ENCODE measurements around the gene C18orf63. TPM values are rescaled to one million over a fixed set of nuclear protein-coding genes. Genes with fewer than 3 reads are reported as not detected.

C18orf63 gene
- total RNA-seq, 5 donors from 2014 or later (not counting 1 experiment from before 2014, with no cell fraction given), result not detected

- Histone ChIP-seq H3K4me1 (ENCODE audit: control insufficient read depth in 1 of 2, extremely low read depth in 1 of 2, insufficient read depth in 2 of 2, low read length in 2 of 2) (peaks cover 19 to 20% of the 10 kb centered on the region in 2 experiments), H3K27ac (ENCODE audit: low read length) (no peak overlapping the region), H3K4me3 (ENCODE audit: control insufficient read depth in 1 of 2, extremely low read depth in 1 of 2, low read length in 1 of 2) (no peak overlapping the region), H3K36me3 (ENCODE audit: control insufficient read depth in 2 of 2, extremely low read depth in 1 of 2, insufficient read depth in 1 of 2, low read length in 1 of 2) (no peaks in the 10 kb centered on the region), H3K27me3 (replicated peaks in 1 of 2; ENCODE audit: control insufficient read depth in 2 of 2, extremely low read depth in 1 of 2, insufficient read depth in 2 of 2, low read length in 1 of 2) (peaks cover 0 to 7% of the 10 kb centered on the region in 2 experiments), H3K9me3 (no peaks in the 10 kb centered on the region)
- no peaks in the 10 kb centered on the region for H3K9me3 Mint-ChIP-seq
- DNase-seq, result no peak
- H3K36me3 Mint-ChIP-seq, result no peaks in the 10 kb centered on the region
- H3K4me3 Mint-ChIP-seq, result no peak overlapping the region
- peaks cover 24 to 33% (median 27%) of the 10 kb centered on the region in 3 donors for H3K4me1 Mint-ChIP-seq
- no peaks in the 10 kb centered on the region for H3K27me3 Mint-ChIP-seq
- no peak for ATAC-seq (replicated peaks in 1 of 4)
- POLR2A ChIA-PET, result no interaction called here
- 81% methylated on average over 15 of the region's 17 CpGs for WGBS (ENCODE audit: insufficient coverage)
- no peak overlapping the region for H3K27ac Mint-ChIP-seq
- CTCF ChIA-PET, result interaction anchor here in 1 of 2 donors (0.5 to 1.0 kb wide), 3 partner anchors 79 to 170 kb away, joined by 3 read pairs; no protein-coding TSS in a partner anchor
Observed at GRCh38 chr18:74381621-74382295, 66.1 kb downstream of the C18orf63 start.

GRCh38 chr18:74382481-74383017 is 66.9 kb downstream of the C18orf63 start:
- no peak overlapping the region for H3K4me3 ChIP-seq (ENCODE audit: control insufficient read depth in 1 of 2, extremely low read depth in 1 of 2, low read length in 1 of 2)
- H3K27ac Mint-ChIP-seq, result no peak overlapping the region
- peaks cover 19 to 37% (median 24%) of the 10 kb centered on the region in 3 donors for H3K4me1 Mint-ChIP-seq
- no peak for DNase-seq
- ChIA-PET POLR2A (no interaction called here), CTCF (interaction anchor here in 1 of 2 donors (1.0 kb wide), 2 partner anchors 80 to 111 kb away, joined by 3 read pairs; no protein-coding TSS in a partner anchor)
- no peak overlapping the region for H3K27ac ChIP-seq (ENCODE audit: low read length)
- H3K9me3 Mint-ChIP-seq, result no peaks in the 10 kb centered on the region
- WGBS (ENCODE audit: insufficient coverage), result 79% methylated on average over 5 of the region's 10 CpGs
- peaks cover 0 to 7% of the 10 kb centered on the region in 2 experiments for H3K27me3 ChIP-seq (replicated peaks in 1 of 2; ENCODE audit: control insufficient read depth in 2 of 2, extremely low read depth in 1 of 2, insufficient read depth in 2 of 2, low read length in 1 of 2)
- H3K4me3 Mint-ChIP-seq, result no peak overlapping the region
- no peaks in the 10 kb centered on the region for H3K36me3 ChIP-seq (ENCODE audit: control insufficient read depth in 2 of 2, extremely low read depth in 1 of 2, insufficient read depth in 1 of 2, low read length in 1 of 2)
- H3K4me1 ChIP-seq (ENCODE audit: control insufficient read depth in 1 of 2, extremely low read depth in 1 of 2, insufficient read depth in 2 of 2, low read length in 2 of 2), result peaks cover 13% of the 10 kb centered on the region in 2 experiments
- no peaks in the 10 kb centered on the region for H3K36me3 Mint-ChIP-seq
- ATAC-seq (replicated peaks in 1 of 4), result no peak
- no peaks in the 10 kb centered on the region for H3K27me3 Mint-ChIP-seq
- no peaks in the 10 kb centered on the region for H3K9me3 ChIP-seq

- peaks cover 18 to 50% (median 29%) of the 10 kb centered on the region in 3 donors for H3K4me1 Mint-ChIP-seq
- DNase-seq (no peak), ATAC-seq (replicated peaks in 1 of 4) (no peak)
- no peaks in the 10 kb centered on the region for H3K9me3 ChIP-seq
- H3K27ac ChIP-seq (ENCODE audit: low read length), result no peak overlapping the region
- peaks cover 0 to 19% of the 10 kb centered on the region in 2 experiments for H3K27me3 ChIP-seq (replicated peaks in 1 of 2; ENCODE audit: control insufficient read depth in 2 of 2, extremely low read depth in 1 of 2, insufficient read depth in 2 of 2, low read length in 1 of 2)
- H3K27ac Mint-ChIP-seq, result no peak overlapping the region
- no peak overlapping the region for H3K4me3 Mint-ChIP-seq
- CTCF ChIA-PET, result interaction anchor here in 1 of 2 donors (1.1 kb wide), 1 partner anchor 10 kb away, joined by 4 read pairs; no protein-coding TSS in a partner anchor
- peaks cover 0 to 1% of the 10 kb centered on the region in 2 donors for H3K27me3 Mint-ChIP-seq
- no peaks in the 10 kb centered on the region for H3K36me3 Mint-ChIP-seq
- 88% methylated on average over 4 of the region's 6 CpGs for WGBS (ENCODE audit: insufficient coverage)
- no peak overlapping the region for H3K4me3 ChIP-seq (ENCODE audit: control insufficient read depth in 1 of 2, extremely low read depth in 1 of 2, low read length in 1 of 2)
- H3K36me3 ChIP-seq (ENCODE audit: control insufficient read depth in 2 of 2, extremely low read depth in 1 of 2, insufficient read depth in 1 of 2, low read length in 1 of 2), result no peaks in the 10 kb centered on the region
- POLR2A ChIA-PET, result interaction anchor here in 1 of 2 donors (0.5 kb wide), 1 partner anchor 115 kb away, joined by 3 read pairs; no protein-coding TSS in a partner anchor
- H3K9me3 Mint-ChIP-seq, result no peaks in the 10 kb centered on the region
- H3K4me1 ChIP-seq (ENCODE audit: control insufficient read depth in 1 of 2, extremely low read depth in 1 of 2, insufficient read depth in 2 of 2, low read length in 2 of 2), result peaks cover 6 to 22% of the 10 kb centered on the region in 2 experiments
Observed at GRCh38 chr18:74387383-74387782, 71.7 kb downstream of the C18orf63 start.

GRCh38 chr18:74388227-74388626 is 72.6 kb downstream of the C18orf63 start:
- Histone ChIP-seq H3K4me3 (ENCODE audit: control insufficient read depth in 1 of 2, extremely low read depth in 1 of 2, low read length in 1 of 2) (no peak overlapping the region), H3K27ac (ENCODE audit: low read length) (no peak overlapping the region), H3K27me3 (replicated peaks in 1 of 2; ENCODE audit: control insufficient read depth in 2 of 2, extremely low read depth in 1 of 2, insufficient read depth in 2 of 2, low read length in 1 of 2) (peaks cover 0 to 17% of the 10 kb centered on the region in 2 experiments), H3K9me3 (no peaks in the 10 kb centered on the region), H3K36me3 (ENCODE audit: control insufficient read depth in 2 of 2, extremely low read depth in 1 of 2, insufficient read depth in 1 of 2, low read length in 1 of 2) (no peaks in the 10 kb centered on the region), H3K4me1 (ENCODE audit: control insufficient read depth in 1 of 2, extremely low read depth in 1 of 2, insufficient read depth in 2 of 2, low read length in 2 of 2) (peaks cover 6 to 22% of the 10 kb centered on the region in 2 experiments)
- CTCF ChIA-PET, result interaction anchor here in 1 of 2 donors (1.3 kb wide), 1 partner anchor 10 kb away, joined by 3 read pairs; no protein-coding TSS in a partner anchor
- Mint-ChIP-seq H3K4me1 (peaks cover 18 to 50% (median 29%) of the 10 kb centered on the region in 3 donors), H3K27ac (peak overlapping the region in 1 of 2 donors; percentile 16), H3K36me3 (no peaks in the 10 kb centered on the region), H3K27me3 (peaks cover 0 to 3% of the 10 kb centered on the region in 2 donors), H3K4me3 (no peak overlapping the region), H3K9me3 (no peaks in the 10 kb centered on the region)
- DNase-seq (no peak), ATAC-seq (replicated peaks in 1 of 4) (no peak)
- WGBS (ENCODE audit: insufficient coverage), result 50% methylated on average over 1 of the region's 1 CpG
- POLR2A ChIA-PET, result interaction anchor here in 1 of 2 donors (0.6 kb wide), 1 partner anchor 96 kb away, joined by 3 read pairs; no protein-coding TSS in a partner anchor

GRCh38 chr18:74389171-74389927 is 73.7 kb downstream of the C18orf63 start:
- H3K9me3 Mint-ChIP-seq, result no peaks in the 10 kb centered on the region
- no peaks in the 10 kb centered on the region for H3K36me3 ChIP-seq (ENCODE audit: control insufficient read depth in 2 of 2, extremely low read depth in 1 of 2, insufficient read depth in 1 of 2, low read length in 1 of 2)
- no peaks in the 10 kb centered on the region for H3K36me3 Mint-ChIP-seq
- ChIA-PET CTCF (interaction anchor here (0.5 to 1.3 kb wide), 5 partner anchors 11 to 191 kb away, joined by 3 to 4 read pairs (median 3); no protein-coding TSS in a partner anchor), POLR2A (interaction anchor here in 1 of 2 donors (0.6 to 1.4 kb wide), 2 partner anchors 9 to 11 kb away, joined by 4 read pairs; no protein-coding TSS in a partner anchor)
- WGBS (ENCODE audit: insufficient coverage), result 25% methylated on average over 1 of the region's 6 CpGs
- H3K27ac ChIP-seq (ENCODE audit: low read length), result no peak overlapping the region
- ATAC-seq (replicated peaks in 1 of 4) (peak; percentile 45 to 72 (median 55)), DNase-seq (peak in 1 of 35 experiments; percentile 26)
- H3K4me1 Mint-ChIP-seq, result peaks cover 18 to 50% (median 29%) of the 10 kb centered on the region in 3 donors
- peaks cover 0 to 4% of the 10 kb centered on the region in 2 donors for H3K27me3 Mint-ChIP-seq
- no peak overlapping the region for H3K4me3 ChIP-seq (ENCODE audit: control insufficient read depth in 1 of 2, extremely low read depth in 1 of 2, low read length in 1 of 2)
- no peaks in the 10 kb centered on the region for H3K9me3 ChIP-seq
- peaks cover 0 to 17% of the 10 kb centered on the region in 2 experiments for H3K27me3 ChIP-seq (replicated peaks in 1 of 2; ENCODE audit: control insufficient read depth in 2 of 2, extremely low read depth in 1 of 2, insufficient read depth in 2 of 2, low read length in 1 of 2)
- H3K27ac Mint-ChIP-seq, result peak overlapping the region in 1 of 2 donors; percentile 3
- H3K4me1 ChIP-seq (ENCODE audit: control insufficient read depth in 1 of 2, extremely low read depth in 1 of 2, insufficient read depth in 2 of 2, low read length in 2 of 2), result peaks cover 6 to 22% of the 10 kb centered on the region in 2 experiments
- H3K4me3 Mint-ChIP-seq, result peak overlapping the region in 1 of 3 donors; percentile 18

All from T-cell (primary cell).